Astrocyte of the hippocampus (primary cell): Measurements from ENCODE around the gene GID4.
A peak's percentile ranks its signal among the peaks of the same experiment; 100 is the strongest.

Experiments
- DNase-seq: peaks from one replicate; pipeline ENCODE4 v3.0.0; 2011; ENCODE audit warnings: low read depth, low spot score

Gene GID4

DNA sequence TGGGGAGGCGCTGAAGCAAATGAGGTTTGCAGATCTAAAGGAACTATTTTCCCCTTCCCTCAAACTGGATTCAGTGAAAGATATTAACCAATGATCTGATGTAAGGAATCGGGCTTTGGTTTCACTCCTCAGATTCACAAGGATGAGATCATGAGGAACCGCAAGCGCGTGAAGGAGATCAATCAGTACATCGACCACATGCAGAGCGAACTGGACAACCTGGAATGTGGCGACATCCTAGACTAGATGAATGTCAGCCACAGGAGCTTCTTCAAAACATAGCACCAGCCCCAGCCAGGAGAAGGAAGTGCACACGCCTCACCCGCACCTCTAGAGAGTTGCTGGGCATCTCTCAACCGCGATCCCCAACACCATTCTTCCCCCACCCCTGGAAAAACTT is 22.8 kb upstream of the GID4 start:
- no peak for DNase-seq

DNA sequence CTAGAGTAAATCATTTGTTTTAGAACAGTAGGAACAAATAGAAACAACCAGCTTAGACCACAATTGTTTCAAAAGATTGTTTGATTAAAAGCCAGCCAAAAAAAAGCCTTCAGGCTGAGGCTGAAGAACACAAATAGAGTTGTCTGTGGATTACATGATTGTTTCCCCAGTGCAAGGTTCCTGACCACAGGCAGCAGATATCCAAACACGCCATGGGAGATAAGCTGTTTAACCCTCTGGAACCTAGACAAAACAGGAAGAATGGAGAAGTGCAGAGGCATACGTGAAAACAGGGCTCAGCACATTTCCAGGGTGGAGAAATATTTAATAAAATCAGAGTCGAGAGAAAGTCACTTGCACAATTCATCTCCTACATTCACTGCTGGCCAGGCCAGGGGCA is 21.2 kb upstream of the GID4 start:
- DNase-seq = peak; percentile 62

DNA sequence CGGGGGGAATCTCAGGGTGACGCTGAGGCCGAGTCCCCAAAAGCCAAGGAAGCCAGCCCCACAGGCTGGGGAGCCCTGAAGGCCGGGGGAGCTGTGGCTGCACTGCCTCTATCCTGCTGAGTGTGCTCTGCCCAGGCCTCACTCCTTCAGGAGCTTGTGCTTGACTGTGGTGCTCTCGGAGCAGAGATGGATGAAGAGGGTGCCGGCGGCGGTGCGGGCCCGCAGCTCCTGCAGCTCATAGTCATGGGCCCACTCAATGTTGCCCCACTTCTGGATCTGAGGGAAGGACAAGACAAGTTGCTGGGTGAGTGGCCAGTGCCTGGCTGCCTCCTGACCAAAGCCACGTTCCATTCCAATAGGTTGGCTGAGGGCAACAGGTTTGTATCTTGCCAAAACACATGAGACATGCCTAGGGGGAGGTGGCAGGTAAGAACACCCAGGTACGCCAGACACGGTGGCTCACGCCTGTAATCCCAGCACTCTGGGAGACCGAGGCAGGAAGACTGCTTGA is 20.7 kb upstream of the GID4 start:
- DNase-seq = no peak

DNA sequence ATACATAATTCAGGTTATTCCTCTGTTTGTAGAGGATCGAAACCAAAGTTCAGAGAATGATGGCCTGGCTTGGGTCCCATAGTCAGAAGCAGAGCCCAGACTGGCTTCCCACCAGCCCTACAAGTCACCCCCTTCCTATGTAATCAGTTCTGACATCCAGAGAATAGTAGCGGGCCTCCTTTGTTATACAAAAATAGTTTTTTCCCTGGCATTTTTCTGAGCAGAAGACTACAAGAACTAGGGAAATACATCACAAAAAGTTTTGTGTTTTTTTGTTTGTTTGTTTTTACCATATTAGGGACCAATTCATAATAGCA is 19.4 kb upstream of the GID4 start:
- no peak for DNase-seq

DNA sequence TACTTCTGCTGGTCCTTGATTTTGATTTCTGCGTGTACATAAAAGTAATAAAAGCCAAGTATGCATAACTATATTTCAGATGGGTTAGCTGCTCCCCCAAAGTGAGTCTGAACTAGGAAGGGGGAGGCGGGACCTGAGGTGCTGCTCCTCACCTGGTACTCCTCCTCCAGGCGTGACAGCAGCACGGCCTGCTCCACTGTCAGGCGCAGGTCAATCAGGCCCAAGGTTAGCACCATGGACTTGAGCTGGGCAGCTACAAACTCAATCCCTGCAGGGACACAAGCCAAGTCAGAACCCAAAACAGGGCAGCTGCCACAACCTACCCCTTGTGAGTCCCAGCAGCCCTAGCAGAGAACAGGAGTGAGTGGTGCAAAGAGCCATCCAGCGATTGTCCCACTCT is 18.2 kb upstream of the GID4 start:
- DNase-seq = no peak

DNA sequence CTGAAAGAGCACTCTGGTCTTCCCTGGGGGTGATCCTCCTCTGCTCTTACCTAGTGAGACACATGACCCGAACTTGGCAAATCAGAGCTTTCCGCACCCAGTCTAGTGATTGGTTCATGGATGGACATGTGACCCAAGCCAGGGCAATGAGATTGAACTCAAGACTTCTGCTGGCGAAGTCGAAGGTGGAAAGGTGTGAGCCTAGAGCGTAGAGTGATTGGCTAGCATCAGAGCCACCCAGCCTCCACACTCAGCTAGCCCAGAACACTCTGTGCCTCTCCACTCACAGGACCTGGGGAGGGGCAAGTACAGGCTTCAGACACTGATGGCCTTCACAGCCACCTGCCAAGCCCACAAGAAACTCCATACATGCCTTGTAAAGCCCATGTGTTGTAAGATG is 17.8 kb upstream of the GID4 start:
- DNase-seq = no peak

DNA sequence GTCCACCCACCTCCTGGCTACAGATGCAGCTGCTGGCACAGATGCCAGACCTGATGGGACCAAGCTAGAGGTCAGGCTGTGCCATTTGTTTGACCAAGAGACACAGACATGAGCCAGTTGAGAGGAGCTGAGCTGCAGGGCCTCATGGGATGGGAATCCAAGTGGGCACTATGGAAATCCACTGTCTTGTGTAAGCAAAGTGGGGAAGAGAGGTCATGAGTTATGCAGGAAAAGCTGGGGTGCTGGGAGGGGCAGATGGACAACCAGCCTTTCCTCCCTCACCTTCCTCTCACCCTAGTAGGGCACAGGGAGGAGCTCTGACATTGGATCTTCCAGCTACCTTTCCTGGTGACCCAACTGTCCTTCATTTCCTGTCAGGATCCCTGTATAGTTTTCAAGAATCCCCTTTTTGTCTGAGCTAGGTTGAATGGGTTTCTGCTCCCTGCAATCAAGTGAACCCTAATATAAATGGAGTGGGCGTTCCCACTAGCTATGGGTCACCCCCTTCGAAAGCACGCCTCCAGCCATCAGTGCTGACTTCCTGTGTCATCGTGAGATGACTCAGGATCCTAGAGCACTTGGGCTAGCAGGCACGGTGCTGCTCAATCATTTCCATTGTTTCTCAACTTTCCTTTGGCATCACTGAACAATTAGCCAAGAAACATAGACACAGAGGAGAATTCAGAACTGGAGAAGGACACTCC is 13.8 kb upstream of the GID4 start:
- DNase-seq = peak; percentile 34

DNA sequence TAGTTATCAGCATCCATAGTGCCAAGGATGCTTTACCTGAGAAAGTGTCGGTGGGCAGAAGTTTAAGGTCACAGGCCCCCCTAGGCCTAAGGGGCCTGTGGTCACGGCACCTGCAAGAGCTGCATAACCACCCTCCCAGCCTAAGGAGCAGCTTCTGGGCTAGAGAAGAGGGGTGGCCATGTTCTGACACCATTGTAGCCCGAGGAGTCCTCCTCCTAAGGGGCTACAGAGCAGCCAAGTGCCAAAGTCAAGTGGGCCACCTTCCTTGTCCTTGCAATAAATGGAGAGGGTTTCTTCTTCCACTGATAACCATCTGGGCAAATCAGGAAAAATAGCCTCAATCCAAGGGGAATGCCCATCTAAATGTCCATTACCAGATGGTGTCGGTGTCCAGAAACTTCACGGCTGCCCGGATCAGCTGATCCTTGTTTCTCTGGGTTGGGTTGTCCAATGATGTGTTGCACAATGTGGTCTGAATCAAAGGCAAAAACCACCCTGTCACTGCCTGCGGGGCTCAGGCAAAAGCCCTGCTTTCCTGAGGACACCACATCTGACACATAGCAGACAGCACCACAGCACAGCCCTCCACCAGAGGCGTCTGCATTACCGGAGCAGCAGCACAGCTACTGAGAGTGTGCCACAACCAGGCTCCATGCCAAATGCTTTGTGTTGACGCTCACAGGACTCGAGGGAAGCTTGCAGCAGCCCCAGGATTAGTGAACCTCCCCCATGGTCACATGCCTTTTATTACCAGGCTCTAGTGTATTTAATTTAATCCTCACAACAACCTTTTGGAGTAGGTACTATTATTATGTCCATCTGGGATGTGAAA is 13.0 kb upstream of the GID4 start:
- DNase-seq = peak; percentile 93

DNA sequence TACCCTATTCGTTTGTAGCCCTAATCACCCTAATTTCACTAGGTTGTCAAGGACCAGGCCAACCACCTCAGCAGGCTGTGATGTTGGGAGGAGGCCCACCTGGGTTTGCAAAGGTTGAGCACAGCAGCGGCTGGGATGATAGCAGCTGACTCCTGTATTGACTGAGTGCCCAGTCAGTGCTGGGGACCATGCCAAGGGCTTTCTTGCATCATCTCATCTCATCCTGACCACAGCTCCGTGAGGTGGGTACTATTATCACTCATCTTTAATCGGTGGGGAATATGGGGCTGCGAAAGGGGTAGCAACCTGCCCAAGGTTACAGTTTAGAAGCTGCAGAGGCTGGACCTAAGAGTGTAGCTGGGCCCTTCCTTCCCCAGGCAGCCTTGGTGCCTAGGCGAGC is 11.9 kb upstream of the GID4 start:
- DNase-seq = no peak

DNA sequence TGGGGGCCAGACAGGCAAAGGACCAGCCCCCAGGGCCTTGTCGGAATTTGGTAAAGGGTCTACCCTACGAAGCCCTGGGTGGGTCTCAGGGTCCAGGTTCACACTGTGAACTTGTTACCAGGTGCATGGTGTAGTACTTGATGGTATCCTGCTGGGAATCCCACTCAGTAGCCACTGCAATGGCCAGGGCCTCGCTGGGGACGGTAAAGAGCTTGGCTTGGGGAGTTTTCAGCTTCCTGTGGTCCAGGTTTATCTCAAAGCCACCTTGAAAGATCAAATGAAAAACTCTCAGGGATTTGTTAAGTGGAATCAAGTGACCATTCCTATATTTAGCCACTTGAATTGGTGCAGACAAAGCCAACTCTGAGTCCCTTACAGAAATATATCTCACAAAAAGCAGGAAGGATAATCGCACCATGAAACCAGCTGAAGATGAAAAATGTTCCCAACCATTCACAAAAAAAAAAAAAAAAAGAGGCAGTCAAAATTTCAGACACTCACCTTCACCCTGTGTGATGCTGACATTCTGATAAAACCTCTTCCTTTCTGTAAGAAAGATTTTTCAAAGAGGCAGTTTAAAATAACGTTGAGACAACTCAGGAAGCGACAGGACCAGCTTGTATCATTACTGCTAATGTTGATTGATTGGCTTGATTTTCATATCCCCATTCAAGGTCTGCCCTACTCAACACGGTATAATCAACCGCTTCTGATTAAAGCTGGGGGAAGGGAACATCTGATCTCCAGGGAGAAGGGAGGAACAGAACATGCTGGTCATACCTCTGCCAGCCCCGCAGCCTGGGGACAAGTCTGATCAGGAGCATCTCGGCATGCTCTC is 10.9 kb upstream of the GID4 start:
- DNase-seq = no peak

DNA sequence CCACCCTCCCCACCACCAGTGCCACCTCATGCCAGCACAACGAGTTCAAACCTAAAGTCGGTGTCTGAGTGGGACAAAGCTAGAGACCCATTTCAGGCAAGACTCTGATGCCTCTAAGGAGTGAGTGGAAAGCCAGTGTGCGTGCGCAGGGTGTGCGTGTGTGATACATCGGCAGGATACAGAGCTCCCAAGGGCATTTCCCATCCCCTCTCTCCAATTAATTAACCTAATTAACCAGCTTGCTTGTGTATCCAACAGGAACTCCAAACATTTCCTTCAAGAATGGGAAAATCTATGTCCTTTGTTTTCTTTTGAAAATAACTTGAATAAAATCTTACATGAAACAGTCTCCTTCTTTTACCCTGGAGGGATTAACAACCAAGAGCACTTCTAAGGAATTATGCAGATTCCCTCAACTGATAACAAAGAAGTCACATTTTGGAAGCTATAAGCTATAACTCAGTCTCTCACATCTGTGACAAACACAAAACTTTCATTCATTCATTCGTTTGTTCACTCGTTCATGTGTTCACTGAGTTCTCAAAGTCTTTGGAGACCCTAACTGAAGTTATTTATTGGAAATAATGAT is 10.2 kb upstream of the GID4 start:
- DNase-seq = no peak

DNA sequence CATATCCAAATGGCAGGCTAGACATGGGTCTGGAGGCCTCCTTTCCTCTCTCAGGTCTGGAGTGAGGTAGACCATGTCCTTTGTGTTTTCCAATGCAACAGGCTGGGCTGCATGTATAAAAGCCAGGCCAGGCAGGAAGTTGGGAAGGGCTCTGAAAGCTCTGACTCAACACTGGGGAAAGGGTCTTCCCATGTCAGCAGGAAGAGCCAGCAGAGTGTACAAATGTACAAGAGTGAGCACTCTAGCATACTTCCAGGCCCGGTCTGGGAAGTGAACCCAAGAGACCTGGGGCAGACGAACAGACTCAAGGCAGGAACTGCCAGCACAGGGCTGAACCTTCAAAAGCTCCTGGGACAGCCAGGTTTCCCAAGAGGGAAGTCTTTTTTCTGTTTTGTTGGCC is 7.3 kb upstream of the GID4 start:
- DNase-seq = no peak

DNA sequence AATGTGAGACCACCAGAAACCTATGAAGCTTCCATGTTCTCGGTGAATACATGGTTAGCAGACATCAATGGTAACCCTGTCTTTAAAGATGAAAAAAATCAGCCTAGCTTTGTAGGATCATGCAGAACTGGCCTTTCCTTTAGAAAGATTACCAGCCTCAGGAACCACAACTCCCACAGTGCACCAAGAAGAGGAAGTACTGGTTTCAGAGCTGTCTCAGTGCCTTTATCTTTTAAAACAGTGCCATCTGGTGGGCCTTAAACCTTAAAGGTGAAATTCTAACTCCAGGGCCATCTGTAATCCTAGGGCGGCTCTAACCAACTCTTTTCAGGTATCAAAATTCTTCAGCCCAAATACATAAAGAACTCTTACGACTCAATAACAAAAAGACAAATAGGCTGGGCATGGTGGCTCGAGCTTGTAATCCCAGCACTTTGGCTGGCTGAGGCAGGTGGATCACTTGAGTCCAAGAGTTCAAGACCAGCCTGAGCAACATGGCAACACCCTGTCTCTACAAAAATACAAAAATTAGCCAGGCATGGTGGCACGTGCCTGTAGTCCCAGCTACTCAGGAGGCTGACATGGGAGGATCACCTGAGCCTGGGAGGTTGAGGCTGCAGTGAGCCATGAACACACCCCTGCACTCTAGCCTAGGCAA is 5.6 kb upstream of the GID4 start:
- peak; percentile 88 for DNase-seq

DNA sequence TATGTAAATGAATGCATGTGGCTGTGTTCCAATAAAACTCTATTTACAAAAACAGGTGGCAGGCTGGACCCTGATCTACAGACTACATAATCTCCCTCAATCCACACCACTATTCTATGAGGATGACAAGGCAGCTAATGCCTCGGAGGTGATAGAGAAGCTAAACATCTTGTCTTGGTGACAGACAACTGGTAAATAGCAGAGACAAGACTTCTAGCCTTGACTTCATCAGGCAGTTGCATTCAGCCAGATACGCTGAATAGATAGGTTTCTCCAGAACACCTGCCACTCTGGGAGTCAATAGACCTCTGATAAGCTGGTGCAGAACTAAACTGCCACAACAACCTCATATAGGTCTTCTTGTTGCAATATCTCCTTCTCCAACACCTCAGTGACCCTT is 3.5 kb upstream of the GID4 start:
- DNase-seq = no peak

DNA sequence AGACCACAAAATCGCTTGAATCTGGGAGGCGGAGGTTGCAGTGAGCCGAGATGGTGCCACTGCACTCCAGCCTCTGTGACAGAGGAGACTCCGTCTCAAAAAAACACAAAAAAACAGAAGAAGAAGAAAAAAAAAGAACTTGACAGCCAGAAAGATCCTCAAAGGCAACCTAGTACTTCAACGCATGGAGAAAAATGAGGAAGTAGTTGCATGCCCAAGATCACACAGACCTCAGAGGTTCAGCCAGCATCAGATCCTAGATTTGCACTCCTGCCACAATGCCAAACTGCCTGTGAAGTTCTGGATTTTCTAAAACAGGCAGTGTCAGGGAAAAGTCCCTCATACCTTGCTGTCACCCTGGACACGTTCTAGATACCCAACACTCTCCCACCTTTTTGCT is 1.7 kb upstream of the GID4 start:
- no peak for DNase-seq

DNA sequence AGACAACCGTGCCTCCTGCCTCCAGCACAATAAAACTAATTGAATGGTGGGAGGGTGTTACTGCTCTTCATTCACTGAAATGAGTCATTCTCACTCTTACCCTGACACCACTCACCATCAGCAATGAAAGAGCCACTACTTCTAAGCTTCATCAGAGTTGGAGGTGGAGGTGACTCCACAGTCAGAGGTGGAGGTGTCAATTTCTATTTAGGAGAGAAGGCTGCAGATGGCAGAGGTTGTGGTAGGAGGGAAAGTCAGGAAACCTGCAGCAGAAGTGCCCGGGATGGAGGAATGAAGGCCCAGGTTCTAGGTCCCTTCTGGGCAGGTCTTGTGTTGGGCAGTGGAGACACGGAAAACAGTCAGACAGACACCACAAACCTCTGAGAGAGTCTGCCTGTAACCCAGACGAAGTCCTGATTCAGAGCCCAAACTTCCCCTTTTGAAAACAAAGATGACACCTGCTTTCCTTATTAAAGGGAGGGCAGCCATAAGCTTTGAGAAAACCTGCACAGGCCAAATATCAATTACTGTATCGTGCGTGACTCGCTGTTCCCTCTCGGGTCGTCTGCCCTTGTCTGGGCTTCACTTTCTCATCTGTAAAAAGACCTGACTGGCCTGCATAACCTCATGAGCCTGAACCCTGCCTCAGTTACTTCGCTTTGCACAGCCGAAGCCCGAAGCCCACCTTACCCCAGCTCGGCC is 908 bp upstream of the GID4 start:
- no peak for DNase-seq

DNA sequence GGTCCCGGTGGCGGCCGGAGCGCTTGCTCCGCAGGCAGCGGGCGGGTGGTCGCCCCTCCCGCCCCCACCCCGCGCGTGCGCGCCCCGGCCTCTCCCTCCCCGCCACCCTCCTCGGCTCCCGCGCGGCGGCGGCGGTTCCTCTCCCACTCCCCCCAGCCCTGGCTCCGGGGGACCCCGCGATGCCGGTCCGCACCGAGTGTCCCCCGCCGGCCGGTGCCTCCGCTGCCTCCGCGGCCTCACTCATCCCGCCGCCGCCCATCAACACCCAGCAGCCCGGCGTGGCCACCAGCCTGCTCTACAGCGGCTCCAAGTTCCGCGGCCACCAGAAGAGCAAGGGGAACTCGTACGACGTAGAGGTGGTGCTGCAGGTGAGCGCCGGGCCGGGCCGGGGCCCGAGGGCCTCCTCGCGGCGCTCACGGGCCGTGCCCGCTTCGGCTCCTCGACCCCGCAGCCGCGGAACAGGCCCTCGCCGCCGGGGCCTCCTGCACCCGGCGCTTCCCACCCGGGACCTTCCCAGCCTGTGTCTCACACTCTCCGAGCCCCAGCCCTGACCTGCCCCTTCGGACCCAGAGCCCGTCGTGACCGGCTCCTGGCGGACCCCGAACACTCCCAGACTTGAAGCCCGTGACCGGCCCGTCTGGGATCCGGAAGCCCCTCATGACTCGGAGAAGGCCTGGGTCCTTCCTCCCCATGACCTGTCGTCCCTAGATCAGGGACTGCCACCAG is 490 bp downstream of the GID4 start:
- peak; percentile 61 for DNase-seq

DNA sequence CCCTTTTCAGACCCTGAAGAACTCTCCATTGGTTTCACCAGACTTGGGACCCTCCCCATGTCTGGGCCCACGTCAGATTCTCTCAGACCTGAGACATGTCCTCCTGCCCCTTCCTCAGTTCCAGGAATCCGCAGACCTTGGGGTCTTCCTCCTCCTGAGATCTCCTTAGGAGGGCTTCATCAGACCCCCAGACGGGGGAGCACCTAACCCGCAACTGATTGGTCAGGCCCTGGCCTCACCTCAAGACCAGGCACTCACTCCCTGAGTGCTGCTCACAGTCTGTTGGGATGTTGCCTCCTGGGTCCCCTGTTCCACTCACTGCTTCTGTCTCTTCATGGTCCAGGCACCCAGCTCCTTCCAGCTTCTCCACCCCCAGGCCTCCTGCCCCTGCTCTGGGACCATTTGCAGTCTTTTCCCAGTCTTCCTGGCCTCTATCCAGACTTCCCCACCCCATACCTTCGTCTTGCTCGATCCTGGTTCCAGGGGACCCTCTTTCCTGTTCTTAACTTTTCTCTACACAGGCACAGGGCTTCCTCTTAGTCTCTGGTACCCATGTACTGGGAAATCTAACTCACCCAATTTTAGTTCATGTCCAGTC is 1.2 kb downstream of the GID4 start:
- peak; percentile 16 for DNase-seq

DNA sequence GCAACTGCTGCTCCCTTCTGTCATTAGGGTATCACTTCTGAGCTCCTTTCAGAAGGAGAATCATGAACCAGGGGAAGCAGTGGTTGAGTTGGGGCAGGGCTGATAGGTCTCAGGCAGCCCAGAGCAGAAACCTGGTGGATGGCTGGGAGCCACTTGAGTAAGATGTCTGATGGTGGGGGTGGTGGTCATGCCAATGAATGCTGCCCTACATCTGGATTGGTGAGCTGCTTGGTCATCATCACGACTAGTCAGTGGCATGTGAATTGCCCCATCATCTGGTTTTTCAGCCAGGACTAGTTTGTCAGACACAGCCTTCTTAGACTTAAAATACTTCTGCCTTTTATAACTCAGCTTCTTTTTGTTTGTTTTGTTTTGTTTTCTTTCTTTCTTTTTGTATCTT is 2.6 kb downstream of the GID4 start:
- DNase-seq = no peak

DNA sequence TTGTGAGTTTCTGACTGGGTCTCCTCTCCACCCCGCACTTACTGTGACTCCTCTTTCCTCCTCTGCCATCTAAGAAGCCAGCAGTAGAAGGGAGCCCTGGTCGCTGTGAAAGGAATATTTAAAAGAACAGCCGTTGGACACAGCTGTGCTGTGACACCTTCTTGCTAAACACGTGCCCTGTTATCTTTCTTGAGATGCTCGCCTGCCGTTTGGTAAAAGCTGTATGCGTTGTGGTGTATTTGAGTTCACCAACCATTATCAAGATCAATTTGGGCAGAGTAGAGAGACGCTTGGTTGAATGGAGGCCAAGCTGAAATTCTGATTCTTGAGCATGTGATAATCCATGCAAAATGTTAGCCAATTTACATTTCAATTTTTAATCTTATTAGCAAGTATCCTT is 3.8 kb downstream of the GID4 start:
- DNase-seq = no peak
